ENCODE results near the gene RABGGTA.

RABGGTA gene

GRCh38 chr14:24315807-24316596, 44.6 kb upstream of the RABGGTA start:
- peaks cover 11 to 27% of the 10 kb centered on the region in 2 experiments for H3K27me3 ChIP-seq (ENCODE audit: control insufficient read depth in 1 of 2, insufficient read depth in 1 of 2, low read length in 2 of 2)
- no peak overlapping the region for H3K23ac ChIP-seq (ENCODE audit: low read length in 2 of 2)
- no peak overlapping the region for H3K27ac ChIP-seq (ENCODE audit: low read length, poor library complexity, severe bottlenecking)
- H2BK5ac ChIP-seq (ENCODE audit: low read depth, low read length, poor library complexity, severe bottlenecking), result no peak overlapping the region
- DNase-seq, result no peak
- no peak overlapping the region for H3K4ac ChIP-seq (ENCODE audit: low read depth in 1 of 2, low read length in 2 of 2)
- H3K79me1 ChIP-seq (replicated peaks; ENCODE audit: low read length, poor library complexity, severe bottlenecking), result no peaks in the 10 kb centered on the region
- H3K36me3 ChIP-seq (ENCODE audit: control insufficient read depth in 1 of 2, insufficient read depth in 2 of 2, low read depth in 1 of 2, low read length in 2 of 2), result peaks cover 0 to 7% of the 10 kb centered on the region in 2 experiments
- no peak overlapping the region for H3K14ac ChIP-seq (ENCODE audit: low read length in 2 of 2)
- peak overlapping the region; percentile 45 for H4K91ac ChIP-seq (ENCODE audit: low read length)
- H2AFZ ChIP-seq (ENCODE audit: low read depth, low read length), result no peak overlapping the region
- H3K4me2 ChIP-seq (ENCODE audit: low read length, poor library complexity, severe bottlenecking), result no peak overlapping the region
- no peaks in the 10 kb centered on the region for H3K9me3 ChIP-seq (ENCODE audit: control insufficient read depth, low read length)
- H3K4me1 ChIP-seq (ENCODE audit: control insufficient read depth, insufficient read depth, low read depth, low read length), result no peaks in the 10 kb centered on the region
- no peak overlapping the region for H2BK120ac ChIP-seq (ENCODE audit: low read depth, low read length)
- H2AK5ac ChIP-seq (ENCODE audit: low read length, severe bottlenecking), result no peak overlapping the region
- no peak overlapping the region for H3K9ac ChIP-seq (ENCODE audit: low read length)
- peak overlapping the region; percentile 31 for H4K8ac ChIP-seq (ENCODE audit: low read length)
- H2BK12ac ChIP-seq (ENCODE audit: low read length in 2 of 2), result no peak overlapping the region
- no peak overlapping the region for H3K18ac ChIP-seq (ENCODE audit: low read depth in 1 of 2, low read length in 2 of 2)
- no peak overlapping the region for H2BK15ac ChIP-seq (ENCODE audit: low read depth, poor library complexity, severe bottlenecking)
- no peak overlapping the region for H3K4me3 ChIP-seq (ENCODE audit: insufficient read depth in 1 of 2, low read depth in 1 of 2, low read length in 2 of 2)
- WGBS, result 86% methylated on average over 70 of the region's 70 CpGs

GRCh38 chr14:24315243-24315806, 43.9 kb upstream of the RABGGTA start:
- no peak overlapping the region for H3K27ac ChIP-seq (ENCODE audit: low read length, poor library complexity, severe bottlenecking)
- no peak for DNase-seq
- peaks cover 3% of the 10 kb centered on the region for H3K4me1 ChIP-seq (ENCODE audit: control insufficient read depth, insufficient read depth, low read depth, low read length)
- WGBS, result 97% methylated on average over 8 of the region's 10 CpGs
- H3K79me1 ChIP-seq (replicated peaks; ENCODE audit: low read length, poor library complexity, severe bottlenecking), result no peaks in the 10 kb centered on the region
- H2AK5ac ChIP-seq (ENCODE audit: low read length, severe bottlenecking), result no peak overlapping the region
- no peak overlapping the region for H2AFZ ChIP-seq (ENCODE audit: low read depth, low read length)
- H3K36me3 ChIP-seq (ENCODE audit: control insufficient read depth in 1 of 2, insufficient read depth in 2 of 2, low read depth in 1 of 2, low read length in 2 of 2), result peaks cover 0 to 14% of the 10 kb centered on the region in 2 experiments
- peaks cover 11 to 24% of the 10 kb centered on the region in 2 experiments for H3K27me3 ChIP-seq (ENCODE audit: control insufficient read depth in 1 of 2, insufficient read depth in 1 of 2, low read length in 2 of 2)
- no peak overlapping the region for H3K23ac ChIP-seq (ENCODE audit: low read length in 2 of 2)
- H3K4me3 ChIP-seq (ENCODE audit: insufficient read depth in 1 of 2, low read depth in 1 of 2, low read length in 2 of 2), result no peak overlapping the region
- no peak overlapping the region for H3K4ac ChIP-seq (ENCODE audit: low read depth in 1 of 2, low read length in 2 of 2)
- H2BK5ac ChIP-seq (ENCODE audit: low read depth, low read length, poor library complexity, severe bottlenecking), result no peak overlapping the region
- no peak overlapping the region for H2BK15ac ChIP-seq (ENCODE audit: low read depth, poor library complexity, severe bottlenecking)
- H3K14ac ChIP-seq (ENCODE audit: low read length in 2 of 2), result no peak overlapping the region
- H4K8ac ChIP-seq (ENCODE audit: low read length), result no peak overlapping the region
- H3K18ac ChIP-seq (ENCODE audit: low read depth in 1 of 2, low read length in 2 of 2), result no peak overlapping the region
- no peak overlapping the region for H2BK120ac ChIP-seq (ENCODE audit: low read depth, low read length)
- H3K9me3 ChIP-seq (ENCODE audit: control insufficient read depth, low read length), result no peaks in the 10 kb centered on the region
- H3K9ac ChIP-seq (ENCODE audit: low read length), result no peak overlapping the region
- no peak overlapping the region for H2BK12ac ChIP-seq (ENCODE audit: low read length in 2 of 2)
- H3K4me2 ChIP-seq (ENCODE audit: low read length, poor library complexity, severe bottlenecking), result no peak overlapping the region
- H4K91ac ChIP-seq (ENCODE audit: low read length), result peak overlapping the region; percentile 32

- no peak overlapping the region for H3K4ac ChIP-seq (ENCODE audit: low read depth in 1 of 2, low read length in 2 of 2)
- no peak overlapping the region for H3K4me3 ChIP-seq (ENCODE audit: insufficient read depth in 1 of 2, low read depth in 1 of 2, low read length in 2 of 2)
- H4K91ac ChIP-seq (ENCODE audit: low read length), result no peak overlapping the region
- H4K8ac ChIP-seq (ENCODE audit: low read length), result no peak overlapping the region
- H3K27ac ChIP-seq (ENCODE audit: low read length, poor library complexity, severe bottlenecking), result no peak overlapping the region
- H3K27me3 ChIP-seq (ENCODE audit: control insufficient read depth in 1 of 2, insufficient read depth in 1 of 2, low read length in 2 of 2), result peaks cover 7 to 19% of the 10 kb centered on the region in 2 experiments
- no peaks in the 10 kb centered on the region for H3K9me3 ChIP-seq (ENCODE audit: control insufficient read depth, low read length)
- 94% methylated on average over 4 of the region's 5 CpGs for WGBS
- no peak overlapping the region for H3K23ac ChIP-seq (ENCODE audit: low read length in 2 of 2)
- H2BK15ac ChIP-seq (ENCODE audit: low read depth, poor library complexity, severe bottlenecking), result no peak overlapping the region
- no peaks in the 10 kb centered on the region for H3K79me1 ChIP-seq (replicated peaks; ENCODE audit: low read length, poor library complexity, severe bottlenecking)
- peaks cover 0 to 21% of the 10 kb centered on the region in 2 experiments for H3K36me3 ChIP-seq (ENCODE audit: control insufficient read depth in 1 of 2, insufficient read depth in 2 of 2, low read depth in 1 of 2, low read length in 2 of 2)
- no peak overlapping the region for H3K9ac ChIP-seq (ENCODE audit: low read length)
- no peak overlapping the region for H3K4me2 ChIP-seq (ENCODE audit: low read length, poor library complexity, severe bottlenecking)
- H3K4me1 ChIP-seq (ENCODE audit: control insufficient read depth, insufficient read depth, low read depth, low read length), result peaks cover 3% of the 10 kb centered on the region
- peak overlapping the region in 1 of 2 experiments; percentile 54 for H2BK12ac ChIP-seq (ENCODE audit: low read length in 2 of 2)
- no peak overlapping the region for H2BK5ac ChIP-seq (ENCODE audit: low read depth, low read length, poor library complexity, severe bottlenecking)
- no peak overlapping the region for H2AK5ac ChIP-seq (ENCODE audit: low read length, severe bottlenecking)
- DNase-seq, result no peak
- H3K18ac ChIP-seq (ENCODE audit: low read depth in 1 of 2, low read length in 2 of 2), result no peak overlapping the region
- no peak overlapping the region for H3K14ac ChIP-seq (ENCODE audit: low read length in 2 of 2)
- no peak overlapping the region for H2AFZ ChIP-seq (ENCODE audit: low read depth, low read length)
- H2BK120ac ChIP-seq (ENCODE audit: low read depth, low read length), result no peak overlapping the region
These were observed 43.2 kb upstream of the RABGGTA start for GRCh38 chr14:24314377-24315193.

GRCh38 chr14:24313913-24314312, 42.5 kb upstream of the RABGGTA start:
- Histone ChIP-seq H4K8ac (ENCODE audit: low read length) (no peak overlapping the region), H3K79me1 (replicated peaks; ENCODE audit: low read length, poor library complexity, severe bottlenecking) (no peaks in the 10 kb centered on the region), H2BK5ac (ENCODE audit: low read depth, low read length, poor library complexity, severe bottlenecking) (no peak overlapping the region), H4K91ac (ENCODE audit: low read length) (no peak overlapping the region), H2AK5ac (ENCODE audit: low read length, severe bottlenecking) (no peak overlapping the region), H3K14ac (ENCODE audit: low read length in 2 of 2) (no peak overlapping the region), H3K27ac (ENCODE audit: low read length, poor library complexity, severe bottlenecking) (no peak overlapping the region), H2BK15ac (ENCODE audit: low read depth, poor library complexity, severe bottlenecking) (no peak overlapping the region), H3K9me3 (ENCODE audit: control insufficient read depth, low read length) (no peaks in the 10 kb centered on the region), H3K18ac (ENCODE audit: low read depth in 1 of 2, low read length in 2 of 2) (peak overlapping the region in 1 of 2 experiments; percentile 61), H3K36me3 (ENCODE audit: control insufficient read depth in 1 of 2, insufficient read depth in 2 of 2, low read depth in 1 of 2, low read length in 2 of 2) (peaks cover 2 to 23% of the 10 kb centered on the region in 2 experiments), H3K4me1 (ENCODE audit: control insufficient read depth, insufficient read depth, low read depth, low read length) (peaks cover 3% of the 10 kb centered on the region), H3K9ac (ENCODE audit: low read length) (no peak overlapping the region), H2BK120ac (ENCODE audit: low read depth, low read length) (no peak overlapping the region), H2AFZ (ENCODE audit: low read depth, low read length) (no peak overlapping the region), H2BK12ac (ENCODE audit: low read length in 2 of 2) (no peak overlapping the region), H3K27me3 (ENCODE audit: control insufficient read depth in 1 of 2, insufficient read depth in 1 of 2, low read length in 2 of 2) (peaks cover 7 to 12% of the 10 kb centered on the region in 2 experiments), H3K4me3 (ENCODE audit: insufficient read depth in 1 of 2, low read depth in 1 of 2, low read length in 2 of 2) (no peak overlapping the region), H3K4me2 (ENCODE audit: low read length, poor library complexity, severe bottlenecking) (no peak overlapping the region), H3K4ac (ENCODE audit: low read depth in 1 of 2, low read length in 2 of 2) (no peak overlapping the region), H3K23ac (ENCODE audit: low read length in 2 of 2) (no peak overlapping the region)
- no peak for DNase-seq
- 76% methylated on average over 2 of the region's 2 CpGs for WGBS

Measured in mesenchymal stem cell (in vitro differentiated cells and primary cell).